HUES48 (cell line): ENCODE measurements around the gene PKP2.
"Not testable (repeated sequence)": the region's sequence is repeated elsewhere in the genome, so short reads cannot be mapped to it uniquely, and the experiment has no call there.

ENCODE experiments used
- H3K27ac ChIP-seq: one replicate; pipeline ENCODE4 v1.7.0; 2013; ENCODE audit warnings: low read depth, low read length, inconsistent platforms
- H3K27me3 ChIP-seq: 2 replicates; pipeline ENCODE4 v1.6.1; 2013; ENCODE audit warnings: mild to moderate bottlenecking, low read length; ENCODE audit not compliant: control insufficient read depth, insufficient read depth
- H3K36me3 ChIP-seq: 2 replicates; pipeline ENCODE4 v1.6.1; 2013; ENCODE audit warnings: low read length; ENCODE audit not compliant: control insufficient read depth, insufficient read depth
- H3K4me1 ChIP-seq: 2 replicates; pipeline ENCODE4 v1.6.1; 2013; ENCODE audit warnings: mild to moderate bottlenecking, low read length; ENCODE audit not compliant: control insufficient read depth, insufficient read depth
- H3K4me3 ChIP-seq: 2 replicates; pipeline ENCODE4 v1.5.1; 2013; ENCODE audit warnings: mild to moderate bottlenecking, low read depth, low read length
- H3K9ac ChIP-seq: 2 replicates; pipeline ENCODE4 v1.6.1; 2013; ENCODE audit warnings: mild to moderate bottlenecking, low read depth, low read length, moderate library complexity
- H3K9me3 ChIP-seq: 2 replicates; pipeline ENCODE4 v1.6.1; 2013; ENCODE audit warnings: low read length; ENCODE audit not compliant: control insufficient read depth, insufficient read depth

PKP2 gene

GRCh38 chr12:32894566-32894965 lies 2.0 kb downstream of the PKP2 start:
- H3K9me3 ChIP-seq, result no peaks in the 10 kb centered on the region
- H3K27me3 ChIP-seq, result peaks cover 10% of the 10 kb centered on the region; the same call in 1 of the 2 replicates
- H3K9ac ChIP-seq, result no peak overlapping the region
- no peaks in the 10 kb centered on the region for H3K36me3 ChIP-seq
- no peak overlapping the region for H3K27ac ChIP-seq
- H3K4me1 ChIP-seq, result peaks cover 56% of the 10 kb centered on the region
- H3K4me3 ChIP-seq, result peak overlapping the region; percentile 74; the same call in 1 of the 2 replicates

- Histone ChIP-seq H3K27ac (peak overlapping the region; percentile 78), H3K4me3 (peak overlapping the region; percentile 14; the same call in 1 of the 2 replicates), H3K4me1 (peaks cover 58% of the 10 kb centered on the region), H3K9ac (no peak overlapping the region), H3K27me3 (peaks cover 10% of the 10 kb centered on the region; the same call in 1 of the 2 replicates), H3K36me3 (no peaks in the 10 kb centered on the region), H3K9me3 (no peaks in the 10 kb centered on the region)
These were observed 3.1 kb downstream of the PKP2 start for GRCh38 chr12:32893458-32893857.

GRCh38 chr12:32893043-32893442 lies 3.5 kb downstream of the PKP2 start:
- Histone ChIP-seq H3K4me3 (peak overlapping the region; percentile 14; the same call in 1 of the 2 replicates), H3K4me1 (peaks cover 58% of the 10 kb centered on the region), H3K27me3 (peaks cover 10% of the 10 kb centered on the region; the same call in 1 of the 2 replicates), H3K9ac (0 out of 2 replicates have a peak overlapping the region, but pooled peaks have one; percentile 37), H3K9me3 (no peaks in the 10 kb centered on the region), H3K36me3 (no peaks in the 10 kb centered on the region), H3K27ac (peak overlapping the region; percentile 78)

GRCh38 chr12:32892369-32892768 lies 4.2 kb downstream of the PKP2 start:
- peak overlapping the region; percentile 15; the same call in 1 of the 2 replicates for H3K4me3 ChIP-seq
- H3K27ac ChIP-seq, result peak overlapping the region; percentile 78
- not testable (repeated sequence) for H3K9me3 ChIP-seq, H3K27me3 ChIP-seq, H3K36me3 ChIP-seq
- H3K4me1 ChIP-seq, result peaks cover 53% of the 10 kb centered on the region
- peak overlapping the region; percentile 49 for H3K9ac ChIP-seq

GRCh38 chr12:32891956-32892355 lies 4.6 kb downstream of the PKP2 start:
- Histone ChIP-seq H3K9me3 (no peaks in the 10 kb centered on the region), H3K4me3 (peak overlapping the region; percentile 15; the same call in 1 of the 2 replicates), H3K27me3 (peaks cover 10% of the 10 kb centered on the region; the same call in 1 of the 2 replicates), H3K36me3 (no peaks in the 10 kb centered on the region), H3K9ac (peak overlapping the region; percentile 49), H3K27ac (peak overlapping the region; percentile 78), H3K4me1 (peaks cover 50% of the 10 kb centered on the region)

GRCh38 chr12:32891526-32891925 lies 5.1 kb downstream of the PKP2 start:
- H3K36me3 ChIP-seq, result no peaks in the 10 kb centered on the region
- H3K27me3 ChIP-seq, result peaks cover 10% of the 10 kb centered on the region; the same call in 1 of the 2 replicates
- peak overlapping the region; percentile 15; the same call in 1 of the 2 replicates for H3K4me3 ChIP-seq
- H3K9me3 ChIP-seq, result no peaks in the 10 kb centered on the region
- H3K27ac ChIP-seq, result peak overlapping the region; percentile 78
- peaks cover 52% of the 10 kb centered on the region for H3K4me1 ChIP-seq
- peak overlapping the region; percentile 49 for H3K9ac ChIP-seq

GRCh38 chr12:32889011-32889760 lies 7.4 kb downstream of the PKP2 start:
- H3K27ac ChIP-seq, result no peak overlapping the region

GRCh38 chr12:32887058-32887457 lies 9.5 kb downstream of the PKP2 start:
- peaks cover 42% of the 10 kb centered on the region for H3K4me1 ChIP-seq
- H3K27me3 ChIP-seq, result no peaks in the 10 kb centered on the region
- H3K9ac ChIP-seq, result no peak overlapping the region
- no peak overlapping the region for H3K27ac ChIP-seq
- H3K4me3 ChIP-seq, result no peak overlapping the region
- no peaks in the 10 kb centered on the region for H3K9me3 ChIP-seq
- no peaks in the 10 kb centered on the region for H3K36me3 ChIP-seq

More at GRCh38 chr12:32889011-32889760, 7.4 kb downstream of the PKP2 start:
- Histone ChIP-seq H3K27me3 (no peaks in the 10 kb centered on the region), H3K36me3 (no peaks in the 10 kb centered on the region), H3K9me3 (no peaks in the 10 kb centered on the region), H3K4me1 (peaks cover 57% of the 10 kb centered on the region), H3K9ac (no peak overlapping the region), H3K4me3 (no peak overlapping the region)

GRCh38 chr12:32885831-32886230 lies 10.7 kb downstream of the PKP2 start:
- peaks cover 36% of the 10 kb centered on the region for H3K4me1 ChIP-seq
- H3K9ac ChIP-seq, result no peak overlapping the region
- H3K4me3 ChIP-seq, result no peak overlapping the region

GRCh38 chr12:32884962-32885361 lies 11.6 kb downstream of the PKP2 start:
- Histone ChIP-seq H3K9ac (no peak overlapping the region), H3K27me3 (no peaks in the 10 kb centered on the region), H3K27ac (no peak overlapping the region), H3K4me1 (peaks cover 38% of the 10 kb centered on the region), H3K9me3 (no peaks in the 10 kb centered on the region), H3K36me3 (no peaks in the 10 kb centered on the region), H3K4me3 (no peak overlapping the region)

More at GRCh38 chr12:32885831-32886230, 10.7 kb downstream of the PKP2 start:
- Histone ChIP-seq H3K9me3 (no peaks in the 10 kb centered on the region), H3K27ac (no peak overlapping the region), H3K27me3 (no peaks in the 10 kb centered on the region), H3K36me3 (no peaks in the 10 kb centered on the region)

GRCh38 chr12:32881702-32882101 lies 14.9 kb downstream of the PKP2 start:
- H3K4me1 ChIP-seq, result peaks cover 35% of the 10 kb centered on the region
- H3K9me3 ChIP-seq, result no peaks in the 10 kb centered on the region
- H3K27ac ChIP-seq, result no peak overlapping the region
- no peak overlapping the region for H3K4me3 ChIP-seq
- H3K36me3 ChIP-seq, result peaks cover 10% of the 10 kb centered on the region
- H3K9ac ChIP-seq, result no peak overlapping the region
- no peaks in the 10 kb centered on the region for H3K27me3 ChIP-seq
